GM12891 (cell line): ENCODE measurements around the gene VPS29.
A peak's percentile ranks its signal among the peaks of the same experiment; 100 is the strongest.
"Not testable (repeated sequence)": the region's sequence is repeated elsewhere in the genome, so short reads cannot be mapped to it uniquely, and the experiment has no call there.

Source experiments
- DNase-seq: peaks from one replicate; pipeline ENCODE4 v3.0.0; 2011; ENCODE audit warnings: low spot score; ENCODE audit not compliant: insufficient read length
- FAIRE-seq: peaks from 2 replicates; lab custom pipeline; 2011; peaks lifted over from hg19 to GRCh38; lab: Jason Lieb, UNC
- PAX5 ChIP-seq: IDR thresholded peaks from 2 replicates; pipeline ENCODE4 v1.6.1; 2011; ENCODE audit warnings: low read length, moderate library complexity, mild to moderate bottlenecking; ENCODE audit not compliant: insufficient read depth, severe bottlenecking
- POLR2A ChIP-seq: IDR thresholded peaks from 2 replicates; pipeline ENCODE4 v1.6.1; 2011; ENCODE audit warnings: low read depth, low read length, control low read depth
- POLR2AphosphoS5 ChIP-seq: IDR thresholded peaks from 2 replicates; pipeline ENCODE4 v1.6.1; 2011; ENCODE audit warnings: low read depth, low read length, control low read depth
- POU2F2 ChIP-seq: IDR thresholded peaks from 2 replicates; pipeline ENCODE4 v1.6.1; 2011; ENCODE audit warnings: low read depth, mild to moderate bottlenecking, control low read depth, low read length, moderate library complexity
- SPI1 ChIP-seq: IDR thresholded peaks from 2 replicates; pipeline ENCODE4 v1.6.1; 2011; ENCODE audit warnings: low read depth, low read length, control low read depth
- TAF1 ChIP-seq: IDR thresholded peaks from 2 replicates; pipeline ENCODE4 v1.6.1; 2011; ENCODE audit warnings: low read depth, low read length, control low read depth

The VPS29 gene

GRCh38 chr12:110528277-110528839 lies 26.4 kb upstream of the VPS29 start:
- peak; percentile 76 for FAIRE-seq
- TF ChIP-seq POLR2A (no peak), POLR2AphosphoS5 (no peak), PAX5 (no peak), TAF1 (no peak), SPI1 (no peak), POU2F2 (no peak)
- DNase-seq, result no peak

- not testable (repeated sequence) for DNase-seq, FAIRE-seq
Observed at GRCh38 chr12:110520876-110521712, 19.2 kb upstream of the VPS29 start.

- DNase-seq, FAIRE-seq: not testable (repeated sequence)
Observed at GRCh38 chr12:110518014-110518413, 16.1 kb upstream of the VPS29 start.

- TF ChIP-seq TAF1, result no peak
- TF ChIP-seq PAX5, result no peak
- no peak for TF ChIP-seq POU2F2
- TF ChIP-seq POLR2A, result no peak
- TF ChIP-seq POLR2AphosphoS5, result no peak
- no peak for TF ChIP-seq SPI1
- no peak for FAIRE-seq
- no peak for DNase-seq
Observed at GRCh38 chr12:110516995-110517394, 15.1 kb upstream of the VPS29 start.

GRCh38 chr12:110514363-110514762 lies 12.5 kb upstream of the VPS29 start:
- FAIRE-seq, result no peak
- no peak for DNase-seq
- no peak for TF ChIP-seq PAX5
- no peak for TF ChIP-seq POLR2A
- no peak for TF ChIP-seq SPI1
- no peak for TF ChIP-seq POU2F2
- TF ChIP-seq TAF1, result no peak
- no peak for TF ChIP-seq POLR2AphosphoS5

GRCh38 chr12:110513842-110514241 lies 11.9 kb upstream of the VPS29 start:
- DNase-seq, result no peak
- no peak for FAIRE-seq
- TF ChIP-seq POU2F2 (no peak), SPI1 (no peak), POLR2A (no peak), TAF1 (no peak), POLR2AphosphoS5 (no peak), PAX5 (no peak)

GRCh38 chr12:110508071-110508586 lies 6.2 kb upstream of the VPS29 start:
- DNase-seq (no peak), FAIRE-seq (peak; percentile 80)
- TF ChIP-seq POU2F2, result no peak

- TF ChIP-seq POU2F2 (no peak), TAF1 (no peak), POLR2AphosphoS5 (no peak), POLR2A (no peak), PAX5 (no peak), SPI1 (no peak)
- FAIRE-seq (no peak), DNase-seq (no peak)
Observed at GRCh38 chr12:110505332-110505731, 3.4 kb upstream of the VPS29 start.

GRCh38 chr12:110503432-110503831 lies 1.5 kb upstream of the VPS29 start:
- FAIRE-seq (no peak), DNase-seq (no peak)
- TF ChIP-seq POLR2AphosphoS5 (no peak), POU2F2 (no peak), POLR2A (no peak), PAX5 (no peak), SPI1 (no peak), TAF1 (no peak)

GRCh38 chr12:110501399-110501751 lies 536 bp downstream of the VPS29 start:
- FAIRE-seq, result peak; percentile 71
- DNase-seq, result peak; percentile 16

More at GRCh38 chr12:110501399-110501751, 536 bp downstream of the VPS29 start:
- TF ChIP-seq POU2F2 (peak; percentile 31; the same call in 1 of the 2 replicates), TAF1 (no peak), POLR2AphosphoS5 (no peak), POLR2A (peak; percentile 72; the same call in 1 of the 2 replicates), PAX5 (no peak), SPI1 (no peak)
